ENCODE measurements around the gene SORCS3. TPM values are rescaled to one million over a fixed set of nuclear protein-coding genes. Genes with fewer than 3 reads are reported as not detected.

The SORCS3 gene
- total and polyA plus RNA-seq, 2 of the 13 experiments (the other 11 are each of a cell fraction or from before 2014, with no cell fraction given), result 0.07 TPM; not detected in 1

GRCh38 chr10:104689547-104689946, 48.5 kb downstream of the SORCS3 start:
- no peak overlapping the region for H3K27ac ChIP-seq (ENCODE audit: extremely low read length, insufficient read depth, low read length)
- no TSS peak for BruUV-seq (replicated peaks)
- DNase-seq (ENCODE audit: low spot score) (no peak), FAIRE-seq (no peak), ATAC-seq (no peak)
- no peaks in the 10 kb centered on the region for H3K9me3 ChIP-seq (ENCODE audit: low read length)
- intact Hi-C loops (cut with micrococcal nuclease; ENCODE audit: unreplicated experiment), result no loop called here
- no peaks in the 10 kb centered on the region; a peak in 1 of 5 replicates for H3K27me3 ChIP-seq (ENCODE audit: control insufficient read depth in 1 of 2, insufficient read depth in 2 of 2, low read length in 2 of 2)
- POLR2A ChIA-PET, result no interaction called here
- no peaks in the 10 kb centered on the region for H3K79me2 ChIP-seq (ENCODE audit: insufficient read depth, low read length)
- no peaks in the 10 kb centered on the region for H4K20me1 ChIP-seq (ENCODE audit: insufficient read depth, low read length)
- no peak overlapping the region for H3K9ac ChIP-seq (ENCODE audit: insufficient read depth, low read depth, low read length)
- in situ Hi-C loops (cut with HindIII; ENCODE audit: extremely low pct_ligation_motif_present, low pct_unique_long_range_greater_than_20kb), result no loop called here
- WGBS (ENCODE audit: low lambda C conversion rate), result 2% methylated on average over 3 of the region's 3 CpGs
- CTCF ChIA-PET (ENCODE audit: low intra/inter-chr PET ratio, low total read pairs), result no interaction called here
- no peak overlapping the region for H3K4me3 ChIP-seq (replicated peaks in 1 of 3; ENCODE audit: insufficient read depth in 1 of 3, low read depth in 2 of 3, low read length in 3 of 3)
- no peak overlapping the region for H3K4me2 ChIP-seq (ENCODE audit: low read depth, low read length)
- no peak overlapping the region for H2AFZ ChIP-seq (ENCODE audit: low read length)
- H3K4me1 ChIP-seq (ENCODE audit: insufficient read depth, low read length), result no peaks in the 10 kb centered on the region
- no peaks in the 10 kb centered on the region for H3K36me3 ChIP-seq (replicated peaks in 1 of 2; ENCODE audit: control insufficient read depth in 1 of 2, insufficient read depth in 2 of 2, low read length in 2 of 2)
- TF ChIP-seq ZNF382 (CRISPR knock-in tag; IDR thresholded peaks at IDR 0.05; ENCODE audit: borderline replicate concordance) (no peak), DZIP1 (CRISPR knock-in tag; IDR thresholded peaks at IDR 0.05) (no peak), ZNF572 (CRISPR knock-in tag; IDR thresholded peaks at IDR 0.05) (no peak), CHD2 (IDR thresholded peaks at IDR 0.05; ENCODE audit: low read depth, low read length) (no peak), ZNF556 (CRISPR knock-in tag; IDR thresholded peaks at IDR 0.05; ENCODE audit: borderline replicate concordance) (no peak), ZNF570 (CRISPR knock-in tag; IDR thresholded peaks at IDR 0.05; ENCODE audit: borderline replicate concordance) (no peak), SIX1 (CRISPR knock-in tag; IDR thresholded peaks at IDR 0.05; ENCODE audit: borderline replicate concordance) (no peak), PREB (CRISPR knock-in tag; IDR thresholded peaks at IDR 0.05) (no peak), RORA (CRISPR knock-in tag; IDR thresholded peaks at IDR 0.05) (no peak), FUBP1 (CRISPR knock-in tag; IDR thresholded peaks at IDR 0.05; ENCODE audit: borderline replicate concordance) (no peak), ZFP36 (IDR thresholded peaks at IDR 0.05; ENCODE audit: borderline replicate concordance, low read depth, low read length, partially characterized antibody) (no peak), CBX1 (IDR thresholded peaks at IDR 0.05; ENCODE audit: low read depth) (no peak), NBN (conservative IDR thresholded peaks at IDR 0.05) (no peak), ZNF331 (CRISPR knock-in tag; IDR thresholded peaks at IDR 0.05) (no peak), ZNF891 (CRISPR knock-in tag; IDR thresholded peaks at IDR 0.05) (no peak), ARID3A (IDR thresholded peaks at IDR 0.05; ENCODE audit: low read depth, low read length) (no peak)

All from HepG2 (cell line).